HG03558 (cell line): ENCODE measurements around the gene ZFHX3.

Experiments
- ATAC-seq: cut with Tn5 transposase; IDR thresholded peaks from one replicate; pipeline ENCODE4 v1.9.1; 2021; ENCODE audit warnings: moderate number of reproducible peaks; ENCODE audit not compliant: unreplicated experiment; ENCODE audit errors: extremely low read depth

The ZFHX3 gene

DNA sequence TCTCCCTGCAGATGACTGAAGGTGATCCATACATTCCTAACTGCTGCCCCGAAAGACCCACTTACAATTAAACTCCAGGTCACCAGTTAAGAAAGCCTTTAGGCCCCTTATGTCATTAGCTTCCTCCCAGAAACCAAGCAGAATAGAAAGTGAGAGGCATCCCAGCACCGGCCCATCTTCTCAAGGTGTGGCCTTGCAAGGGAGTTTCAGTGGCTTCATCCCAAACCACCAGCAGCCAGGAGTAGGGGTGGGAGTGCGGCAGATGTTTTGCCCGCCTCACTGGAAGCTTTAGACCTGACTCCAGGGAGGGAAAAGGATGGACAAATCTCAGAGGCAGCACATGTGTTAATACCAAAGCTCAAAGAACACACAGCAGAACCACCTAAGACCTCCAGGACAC is 5.1 kb downstream of the ZFHX3 start:
- no peak for ATAC-seq

DNA sequence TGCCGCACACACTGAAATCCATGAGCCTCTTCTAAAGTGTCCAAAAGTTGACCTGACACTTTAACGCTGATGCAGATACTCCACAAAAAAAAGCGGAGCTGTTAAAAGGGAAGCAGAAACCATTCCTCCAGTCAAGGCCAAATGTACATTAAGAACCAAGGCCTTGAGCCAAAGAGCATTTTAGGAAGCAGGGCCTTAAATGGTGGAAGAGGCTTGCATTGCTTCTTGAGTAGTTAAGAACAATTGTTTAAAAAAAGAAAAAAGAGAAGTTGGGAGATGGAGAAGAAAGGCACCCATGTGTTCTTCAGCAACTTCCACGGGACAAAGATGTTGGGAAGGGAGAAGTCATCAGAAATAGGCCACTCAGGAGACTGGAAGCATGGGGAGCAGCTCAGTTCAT is 6.3 kb downstream of the ZFHX3 start:
- ATAC-seq, result no peak

DNA sequence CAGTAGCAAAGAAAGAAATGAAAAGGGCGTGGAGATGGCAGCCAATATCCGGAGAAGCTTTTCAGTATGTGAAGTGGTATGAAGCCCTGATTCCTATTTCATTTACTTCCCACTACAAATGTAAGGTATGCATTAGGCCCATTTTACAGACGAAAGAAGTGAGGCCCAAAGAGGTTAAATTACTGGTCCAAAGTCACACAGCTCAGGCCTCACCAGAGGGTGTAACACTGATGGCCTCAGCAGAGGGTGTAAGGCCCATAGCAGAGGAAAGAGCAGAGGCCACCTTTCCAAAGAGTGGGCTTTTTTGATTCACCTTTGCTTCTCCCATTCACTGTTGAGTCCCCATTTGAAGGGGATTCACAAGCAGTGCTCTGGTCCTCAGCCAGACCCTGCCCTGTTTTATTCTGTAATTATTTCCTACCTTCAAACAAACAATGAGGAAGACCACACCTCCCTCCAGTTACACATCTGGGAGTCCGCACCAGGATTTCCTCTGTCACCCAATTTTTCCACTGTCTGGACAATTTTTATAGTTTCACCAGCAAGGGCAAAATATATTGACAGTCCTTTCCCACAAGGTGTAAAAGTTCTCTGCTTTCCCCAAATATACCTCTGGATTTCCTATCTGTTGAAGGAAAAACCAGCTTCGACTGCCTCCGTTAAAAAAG is 7.1 kb downstream of the ZFHX3 start:
- ATAC-seq, result no peak

DNA sequence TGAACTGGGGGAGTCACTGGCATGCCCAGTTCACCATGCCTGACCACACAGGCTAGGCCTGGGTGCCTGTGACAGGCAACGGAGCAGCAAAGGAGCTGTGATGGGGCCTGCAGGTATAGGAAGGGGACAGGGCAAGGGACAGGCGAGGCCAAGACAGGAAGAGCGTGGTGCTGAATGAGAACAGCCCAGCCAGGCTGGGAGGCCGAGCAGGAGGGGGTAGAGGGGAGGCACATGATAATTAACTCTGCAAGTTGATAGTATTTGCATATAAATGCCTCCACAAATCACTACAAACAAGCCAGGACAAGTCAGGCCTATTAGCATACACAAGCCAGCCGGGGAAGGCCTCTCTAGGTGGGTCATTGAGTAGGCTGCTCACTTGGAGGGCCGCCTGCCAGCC is 7.8 kb downstream of the ZFHX3 start:
- no peak for ATAC-seq

DNA sequence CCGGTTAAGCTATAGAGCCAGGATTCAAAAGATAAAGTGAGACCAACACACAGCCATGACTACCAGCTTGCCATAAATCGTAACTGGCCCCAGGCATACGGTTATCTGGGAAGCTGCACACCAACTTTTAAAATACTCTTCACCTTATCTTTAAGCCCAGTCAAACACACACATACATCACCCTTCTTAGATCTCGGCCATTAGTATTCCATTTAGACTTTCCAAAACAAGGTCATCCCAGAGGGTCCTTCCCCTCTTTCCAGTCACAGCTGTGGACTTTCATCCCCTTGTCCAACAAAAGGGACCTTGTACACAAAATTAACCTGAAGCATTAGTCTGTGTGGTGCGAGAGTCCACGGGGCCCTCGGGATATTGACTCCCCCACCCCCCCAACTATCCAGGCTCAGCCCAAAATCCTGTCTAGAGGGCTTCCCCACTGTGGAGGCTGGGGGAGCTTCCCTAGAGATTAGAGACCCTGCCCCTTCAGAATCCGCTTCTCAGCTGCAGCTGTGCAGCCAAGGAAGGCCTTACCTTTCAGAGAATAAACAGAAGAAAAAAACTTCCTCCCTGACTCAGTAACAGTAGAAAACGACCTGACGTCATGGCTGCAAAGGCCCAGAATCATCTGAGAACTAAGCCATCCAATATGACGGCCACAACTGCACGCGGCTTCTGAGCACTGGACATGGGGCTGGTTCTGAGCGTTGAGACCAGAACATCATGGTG is 9.9 kb downstream of the ZFHX3 start:
- no peak for ATAC-seq

DNA sequence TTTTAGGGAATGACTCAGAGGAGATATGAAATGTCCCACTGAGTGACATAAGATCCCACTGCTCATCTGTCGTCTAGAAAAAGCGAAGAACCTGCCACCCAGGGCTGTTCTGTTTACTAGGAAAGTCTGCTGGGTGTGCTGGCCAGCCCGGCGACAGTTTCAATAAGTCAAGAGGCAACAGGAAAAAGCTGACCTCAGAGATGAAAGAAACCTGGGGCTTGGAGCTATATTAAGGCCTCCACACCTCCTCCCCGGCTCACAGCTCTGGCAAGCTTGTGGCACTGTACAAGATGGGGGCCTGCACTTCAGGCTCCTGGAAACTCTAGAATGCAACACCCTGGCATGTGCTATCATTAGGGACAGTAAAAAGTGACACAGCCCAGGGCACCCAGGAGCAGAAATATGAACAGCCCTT is 10.6 kb downstream of the ZFHX3 start:
- no peak for ATAC-seq

DNA sequence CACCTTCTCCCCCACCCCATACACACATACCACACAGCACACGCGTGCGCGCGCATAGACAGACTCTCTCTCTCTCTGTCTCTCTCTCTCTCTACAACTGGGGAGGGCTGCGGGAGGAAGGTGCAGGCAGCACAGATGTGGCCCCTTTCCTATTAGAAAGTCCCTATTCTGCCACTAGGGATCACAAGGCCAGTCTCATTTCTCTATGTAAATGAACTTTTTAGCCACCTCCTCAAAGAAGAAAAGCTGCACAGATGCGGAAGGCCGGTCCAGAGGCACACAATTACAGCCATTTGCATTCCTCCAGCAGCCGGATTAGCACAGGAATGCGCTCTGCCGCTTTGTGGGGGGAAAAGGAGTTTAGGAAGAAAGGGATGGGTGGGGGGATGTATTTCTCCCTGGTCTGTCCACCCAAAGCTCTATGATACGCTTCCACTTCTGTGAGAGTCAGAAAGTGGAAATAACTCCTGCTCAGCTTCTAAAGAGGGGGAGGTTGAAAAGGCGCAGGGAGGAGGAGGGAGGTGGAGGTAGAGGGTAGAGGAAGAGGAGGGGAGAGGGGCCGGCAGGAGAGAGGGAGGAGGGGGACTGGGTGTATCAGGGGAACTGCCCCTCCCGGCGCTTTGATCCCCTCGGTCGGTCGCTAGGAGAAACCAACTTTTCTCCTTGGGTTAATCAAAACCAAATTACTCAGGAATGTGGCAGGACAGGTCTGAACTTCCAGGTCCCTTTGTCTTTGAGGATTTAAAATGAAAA is 11.7 kb downstream of the ZFHX3 start:
- no peak for ATAC-seq

DNA sequence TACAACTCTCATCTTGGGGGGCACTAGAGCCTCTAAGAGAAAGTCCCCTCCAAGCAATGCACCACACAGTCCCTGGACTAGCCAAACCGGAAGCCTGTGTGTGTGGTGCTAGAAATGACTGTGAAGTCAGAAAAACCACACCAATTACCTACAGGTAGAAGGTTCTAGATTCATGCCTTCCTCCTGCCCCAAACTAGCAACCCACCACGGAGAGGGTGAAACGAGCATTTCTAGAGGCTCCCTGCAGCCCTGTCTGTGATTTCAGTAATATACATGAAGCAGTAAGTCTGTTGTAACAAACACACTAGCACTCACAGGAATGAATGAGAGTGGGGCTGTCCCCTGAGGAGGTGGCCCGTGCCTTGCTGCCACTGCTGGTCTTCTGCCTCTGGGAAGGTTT is 13.6 kb downstream of the ZFHX3 start:
- ATAC-seq, result no peak

DNA sequence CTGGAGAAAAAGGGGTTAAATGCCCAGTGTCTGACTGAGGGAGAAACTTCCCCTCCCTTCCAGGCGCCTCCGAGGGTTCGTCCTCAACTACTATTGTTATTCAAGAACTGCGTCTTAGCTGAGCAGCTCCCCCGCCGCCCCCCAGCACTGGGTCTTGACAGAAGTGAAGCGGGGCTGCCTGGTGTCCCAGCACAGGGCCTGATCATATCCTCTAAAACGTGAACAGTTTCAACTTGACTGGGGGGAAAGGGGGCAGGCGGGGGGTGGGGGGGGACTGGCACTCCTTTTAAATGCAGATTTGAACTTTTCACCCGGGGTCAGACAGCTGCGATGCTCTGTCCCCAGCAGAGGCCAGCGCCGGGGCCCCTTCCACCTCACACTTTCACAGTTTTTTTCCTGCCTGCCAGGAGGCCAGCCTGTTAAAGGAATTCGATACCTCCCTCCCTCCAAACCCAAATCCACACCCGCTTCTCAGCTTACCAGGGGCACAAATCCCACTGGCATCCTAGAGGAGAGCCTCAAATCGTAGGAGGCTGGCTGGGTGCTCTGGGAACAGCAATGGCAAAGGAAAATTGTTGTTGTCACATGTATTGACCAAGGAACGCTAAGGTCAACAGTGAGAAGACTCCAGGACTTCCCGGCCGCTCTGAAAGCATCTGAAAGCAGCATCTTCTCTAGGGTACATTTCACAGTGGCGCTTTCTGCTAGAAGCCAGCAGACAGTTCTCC is 14.5 kb downstream of the ZFHX3 start:
- ATAC-seq, result no peak

DNA sequence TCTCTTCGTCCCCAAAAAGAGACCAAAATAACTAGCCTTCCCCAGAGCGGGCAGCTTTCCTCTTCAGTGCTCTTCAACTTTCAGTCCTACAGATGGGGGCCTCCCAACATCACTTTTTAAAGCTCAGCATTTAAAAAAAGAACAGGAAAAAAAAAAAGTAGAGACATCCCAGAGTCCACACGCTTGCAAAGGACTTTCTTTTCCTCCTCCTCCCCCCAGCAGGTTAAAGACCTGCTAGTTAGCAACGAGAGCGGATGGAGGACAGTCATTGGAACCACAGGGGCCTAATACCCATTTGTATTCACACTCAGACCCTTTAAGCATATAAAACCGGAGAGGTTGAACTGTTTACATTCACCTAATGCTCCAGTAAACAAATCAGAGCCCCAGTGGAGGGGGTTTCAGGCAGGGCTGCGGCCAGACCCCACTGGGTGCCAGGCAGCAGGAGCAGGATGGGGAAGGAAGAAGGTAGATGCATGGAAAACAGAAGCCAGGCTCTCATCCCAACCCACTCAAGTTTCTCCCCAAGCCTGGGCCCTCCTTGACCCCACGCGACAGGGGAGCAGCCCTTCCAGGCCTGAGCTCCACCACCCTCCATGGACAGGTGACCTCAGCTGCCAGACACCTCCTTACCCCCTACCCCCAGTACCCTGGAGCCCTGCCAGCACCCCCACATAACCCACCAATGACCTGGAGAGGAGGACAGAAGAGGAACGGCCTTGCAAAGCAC is 15.2 kb downstream of the ZFHX3 start:
- no peak for ATAC-seq

DNA sequence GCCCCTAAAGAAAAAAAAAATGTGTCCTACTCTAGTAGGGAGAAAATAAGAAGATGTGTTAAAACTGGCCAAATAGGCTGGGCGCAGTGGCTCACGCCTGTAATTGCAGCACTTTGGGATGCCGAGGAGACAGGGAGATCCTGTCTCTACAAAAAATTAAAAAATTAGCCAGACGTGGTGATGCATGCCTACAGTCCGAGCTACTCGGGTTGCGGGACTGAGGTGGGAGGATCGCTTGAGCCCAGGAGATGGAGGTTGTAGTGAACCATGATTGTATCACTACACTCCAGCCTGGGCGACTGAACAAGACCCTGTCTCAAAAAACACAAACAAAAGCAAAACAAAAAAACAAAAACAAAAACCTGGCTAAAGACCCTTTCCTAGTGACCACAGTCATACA is 15.9 kb downstream of the ZFHX3 start:
- no peak for ATAC-seq

DNA sequence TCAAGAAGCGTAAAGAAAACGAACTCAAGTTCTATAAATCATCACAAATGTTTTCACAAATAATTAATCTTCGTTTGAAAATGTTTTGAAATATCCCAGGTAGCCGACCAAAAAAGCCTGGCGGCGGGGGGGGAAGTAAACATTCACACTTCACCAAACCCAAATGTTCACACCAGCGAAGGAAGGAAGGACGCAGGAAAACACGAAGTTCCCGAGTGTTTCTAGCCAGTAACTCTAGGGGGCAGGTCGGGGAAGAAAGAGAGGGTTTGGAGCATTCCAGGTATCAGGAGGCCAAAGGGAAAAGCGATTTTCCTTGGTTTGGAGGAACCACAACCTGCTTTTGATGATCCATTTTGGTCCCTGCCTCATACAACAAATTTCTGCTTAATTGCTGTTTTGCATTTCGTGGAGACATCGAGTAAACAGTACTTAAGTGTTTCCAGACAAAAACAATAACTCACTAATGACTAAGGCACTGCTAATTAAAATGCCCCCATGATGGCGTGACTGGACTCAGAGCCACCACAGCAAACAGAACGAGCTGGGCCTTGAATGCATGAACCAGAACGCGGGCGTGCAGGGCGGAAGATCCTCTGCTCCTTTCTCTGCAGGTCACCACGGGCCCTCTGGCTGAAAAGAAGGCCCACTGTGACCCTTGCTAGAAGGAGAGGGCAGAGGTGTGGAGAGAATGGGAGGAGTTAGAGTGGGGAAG is 16.6 kb downstream of the ZFHX3 start:
- ATAC-seq, result no peak

DNA sequence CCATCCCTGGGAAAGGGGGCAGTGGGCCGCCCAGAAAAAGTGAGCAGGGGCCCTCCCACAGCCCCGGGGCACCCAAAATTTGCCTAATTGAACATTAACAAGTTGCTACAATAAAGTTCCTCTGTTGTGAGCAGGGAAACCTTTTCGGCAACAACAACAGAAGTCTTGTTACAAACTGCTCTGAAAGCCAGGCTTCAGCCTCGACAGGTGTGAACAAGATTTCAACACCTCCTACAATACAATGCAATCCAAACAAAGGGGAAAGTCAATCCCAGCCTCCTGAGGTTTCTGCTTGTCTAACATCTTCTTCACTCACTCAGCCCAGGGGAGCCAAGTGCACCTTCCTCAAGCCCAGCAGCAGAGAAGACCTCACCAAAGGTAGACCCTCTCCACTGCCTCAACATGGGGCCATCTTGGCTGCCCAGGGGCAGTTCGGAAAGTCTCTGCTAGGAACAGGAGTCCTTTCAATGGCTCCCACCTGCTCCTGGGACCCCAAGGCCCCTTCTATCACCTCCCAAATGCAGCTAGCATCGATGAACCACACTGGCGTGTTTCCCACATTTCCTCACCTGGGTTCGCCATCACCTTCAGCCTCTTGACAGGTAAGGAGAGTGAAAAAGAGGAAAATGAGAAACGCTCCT is 19.1 kb downstream of the ZFHX3 start:
- ATAC-seq, result no peak

DNA sequence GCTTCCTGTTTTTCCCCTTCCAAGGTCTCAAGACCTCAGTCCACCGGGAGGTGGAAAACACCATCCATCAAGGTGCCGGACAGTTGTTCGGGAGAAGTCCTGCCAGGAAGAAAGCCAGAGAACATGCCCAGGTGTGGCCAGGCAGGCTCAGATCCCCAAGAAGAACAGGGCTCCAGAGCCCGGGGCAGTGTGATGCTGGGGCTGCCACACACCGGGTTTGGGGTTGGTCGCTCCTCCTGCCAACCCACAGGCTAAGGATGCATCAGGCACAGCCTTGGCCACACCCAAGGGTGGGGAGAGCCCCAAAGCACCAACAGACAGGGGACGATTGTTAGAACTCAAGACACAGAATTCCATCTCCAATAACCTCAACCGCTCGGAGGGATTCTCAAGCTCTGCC is 19.7 kb downstream of the ZFHX3 start:
- ATAC-seq, result no peak

DNA sequence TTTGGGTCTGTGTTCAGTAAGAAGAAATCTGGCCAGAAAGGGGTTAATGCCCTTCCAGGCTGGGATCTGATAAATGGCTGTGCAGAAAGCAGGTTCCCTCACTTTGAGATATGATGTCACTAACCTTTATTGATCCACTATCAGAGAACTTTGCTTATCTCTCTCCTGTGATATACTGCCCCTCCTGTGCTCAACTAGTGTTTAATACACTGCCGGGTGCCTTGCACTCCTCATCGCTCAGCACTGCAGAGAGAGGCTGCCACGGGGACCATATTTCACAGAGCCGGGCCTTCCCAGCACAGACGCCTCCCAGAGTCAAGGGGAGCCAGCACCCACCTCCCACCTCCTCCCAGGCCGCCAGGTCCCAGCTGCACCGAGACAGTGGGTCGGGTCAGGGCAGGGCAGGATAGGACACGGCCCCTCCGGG is 20.2 kb downstream of the ZFHX3 start:
- ATAC-seq, result no peak

DNA sequence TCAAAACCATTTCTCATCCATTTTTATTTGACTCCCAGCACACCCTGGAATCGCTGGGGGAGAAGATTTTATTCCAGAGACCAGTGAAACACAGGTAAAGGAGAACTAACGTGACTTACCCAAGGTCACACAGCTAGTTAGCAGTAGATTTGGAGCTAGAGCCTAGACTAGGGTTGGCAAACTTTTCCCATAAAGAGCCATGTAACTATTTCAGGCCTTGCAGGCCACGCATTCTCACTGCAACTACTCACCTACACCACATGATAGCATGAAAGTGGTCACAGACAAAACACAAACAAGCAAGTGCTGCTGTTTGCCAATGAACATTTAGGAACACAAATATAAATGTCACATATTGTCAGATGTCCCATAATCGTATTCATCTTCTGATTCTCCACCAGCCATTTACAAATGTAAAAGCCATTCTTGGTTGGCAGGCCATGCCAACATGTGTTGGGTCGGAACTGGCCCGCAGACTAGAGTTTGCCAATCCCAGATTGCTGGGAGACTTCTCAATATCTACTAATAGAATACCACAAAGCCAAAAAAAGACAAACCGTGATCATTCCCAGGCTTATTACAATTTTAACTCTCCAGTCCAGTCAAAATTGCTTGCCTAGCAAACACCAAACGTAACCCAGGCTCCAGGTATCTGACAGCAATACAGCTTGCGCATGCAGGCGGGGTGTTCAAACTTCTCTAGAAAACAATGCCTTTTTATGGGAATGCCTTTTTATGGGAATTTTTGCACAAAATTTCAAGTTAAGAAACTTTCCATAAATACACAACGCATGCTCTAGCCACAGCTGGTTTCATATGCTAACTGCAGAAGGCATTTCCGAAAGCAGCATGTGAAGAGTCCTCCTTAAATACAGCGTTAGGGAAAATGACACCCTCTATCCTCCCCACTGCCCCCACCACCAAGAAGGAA is 20.9 kb downstream of the ZFHX3 start:
- no peak for ATAC-seq

DNA sequence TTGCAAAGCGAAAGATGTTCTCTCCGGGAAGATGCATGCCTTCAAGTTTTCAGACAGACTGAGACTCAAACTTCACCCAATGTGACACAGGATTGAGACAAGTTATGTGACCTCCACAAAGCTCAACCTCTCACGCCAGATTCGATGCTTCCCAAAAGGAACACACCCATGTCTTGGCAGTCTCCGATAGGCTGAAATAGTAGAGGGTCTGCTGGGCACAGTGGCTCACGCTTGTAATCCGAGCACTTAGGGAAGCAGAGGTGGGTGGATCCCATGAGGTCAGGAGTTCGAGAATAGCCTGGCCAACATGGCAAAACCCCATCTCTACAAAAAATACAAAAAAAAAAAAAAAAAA is 22.1 kb downstream of the ZFHX3 start:
- no peak for ATAC-seq
